SH-SY5Y (cell line): ENCODE measurements around the gene SLC35F3.

ENCODE experiments used
- GATA2 ChIP-seq: IDR thresholded peaks from 2 replicates; pipeline ENCODE4 v1.6.1; 2011; ENCODE audit warnings: mild to moderate bottlenecking, low read depth, low read length
- GATA3 ChIP-seq: IDR thresholded peaks from 2 replicates; pipeline ENCODE4 v1.6.1; 2011; ENCODE audit warnings: low read depth, mild to moderate bottlenecking, low read length, moderate library complexity

GRCh38 chr1:234331507-234331906 is 427.0 kb downstream of the SLC35F3 start:
- no peak for TF ChIP-seq GATA3
- no peak for TF ChIP-seq GATA2
